Natural killer cell treated with Interleukin-12 subunit alpha and Interleukin-12 subunit beta and Interleukin-15 and Interleukin-18, amount 100 ng/mL, for 72 hours (primary cell): ENCODE results near the gene SLC6A3. TPM values are rescaled to one million over a fixed set of nuclear protein-coding genes. Genes with fewer than 3 reads are reported as not detected.
A peak's percentile ranks its signal among the peaks of the same experiment; 100 is the strongest.

Source experiments
- ATAC-seq, 2 donors: fragments of 150-1000 bp; cut with Tn5 transposase in 1 of 2; sonication (Bioruptor Pico), chemical (Tn5 transposase) in 1 of 2; 2 replicates each; pipeline ENCODE4 v1.10.0; 2021
- DNase-seq: peaks from one replicate; pipeline ENCODE4 v3.0.0; 2022; ENCODE audit warnings: low spot score
- H3K27ac Mint-ChIP-seq, 2 donors: 1 replicate in 1 of 2; 2 replicates in 1 of 2; pipeline ENCODE4 v1.8.0; 2022; ENCODE audit warnings: mixed read lengths in 2 of 2, mild to moderate bottlenecking in 1 of 2, moderate library complexity in 1 of 2
- H3K27me3 Mint-ChIP-seq, 2 donors: 1 replicate in 1 of 2; 2 replicates in 1 of 2; pipeline ENCODE4 v1.8.0; 2022; ENCODE audit warnings: mixed read lengths in 2 of 2
- H3K36me3 Mint-ChIP-seq: one replicate; pipeline ENCODE4 v1.8.0; 2022; ENCODE audit warnings: mixed read lengths
- H3K4me1 Mint-ChIP-seq, 2 donors: 1 replicate in 1 of 2; 2 replicates in 1 of 2; pipeline ENCODE4 v1.8.0; 2022; ENCODE audit warnings: low read depth in 2 of 2, mixed read lengths in 2 of 2, mild to moderate bottlenecking in 1 of 2
- H3K4me3 Mint-ChIP-seq: one replicate; pipeline ENCODE4 v1.8.0; 2022; ENCODE audit warnings: mixed read lengths
- H3K9me3 Mint-ChIP-seq: 2 replicates; pipeline ENCODE4 v1.8.0; 2022; ENCODE audit warnings: mixed read lengths
- total RNA-seq, 2 donors: library from RNA; stranded (reverse); gene quantifications; one replicate each; pipeline ENCODE4 v1.2.3, GENCODE V29; 2022

SLC6A3 gene
- total RNA-seq, 2 donors from 2014 or later = not detected

DNA sequence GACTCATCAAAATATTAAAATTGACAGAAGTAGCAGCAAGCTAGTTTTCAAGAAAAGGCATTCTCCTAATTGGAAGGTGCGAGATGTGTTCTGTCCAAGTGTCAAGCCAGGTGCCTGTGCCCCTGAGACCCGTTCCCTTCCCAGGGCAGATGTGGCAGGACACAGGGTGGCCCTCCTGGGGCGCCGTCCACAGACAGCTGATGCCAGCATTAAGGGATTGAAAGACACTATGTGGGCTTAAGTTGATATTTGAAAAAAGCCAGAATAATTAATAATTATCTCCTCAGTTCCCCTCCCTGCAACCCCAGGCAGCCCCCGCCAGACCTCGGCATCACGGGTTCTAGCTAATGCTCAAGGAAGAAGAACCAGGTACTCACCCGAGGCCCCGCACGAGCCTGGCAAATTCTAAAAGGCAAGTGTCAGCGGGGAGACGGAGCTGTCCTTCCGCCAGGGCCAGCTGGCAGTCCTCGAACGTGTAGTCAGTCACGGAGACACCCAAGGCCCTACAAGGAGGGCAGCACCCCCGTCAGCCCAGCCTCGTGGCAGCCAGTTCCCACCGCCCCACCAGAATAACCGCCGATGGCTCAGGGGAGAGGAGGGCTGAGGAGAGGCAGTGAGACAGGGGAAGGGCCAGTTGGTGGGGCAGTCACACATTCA lies 29.1 kb upstream of the SLC6A3 start:
- Mint-ChIP-seq H3K36me3 (peaks cover 6% of the 10 kb centered on the region), H3K4me1 (peaks cover 0 to 12% of the 10 kb centered on the region in 2 donors), H3K27me3 (no peaks in the 10 kb centered on the region), H3K4me3 (no peak overlapping the region), H3K9me3 (no peaks in the 10 kb centered on the region), H3K27ac (peak overlapping the region; percentile 33 to 35)
- no peak for DNase-seq
- no peak for ATAC-seq

DNA sequence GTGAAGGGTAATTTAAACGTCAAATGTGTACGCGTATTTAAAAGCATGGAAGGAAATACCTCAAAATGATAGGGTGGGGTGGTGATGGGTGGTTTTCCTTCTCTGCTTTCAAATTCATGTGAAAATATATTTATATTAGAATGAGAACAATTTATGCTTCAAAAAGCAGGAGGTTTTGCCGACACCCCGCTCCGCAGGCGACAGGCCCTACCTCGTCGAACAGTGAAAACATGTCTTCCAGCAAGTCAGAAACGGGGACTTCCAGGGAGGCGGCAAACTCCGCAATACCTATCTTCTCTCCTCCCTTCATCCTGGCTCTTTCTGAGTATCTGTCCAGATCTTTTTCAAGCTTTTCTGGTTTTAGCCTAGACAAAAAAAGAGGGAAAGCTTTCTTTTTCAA lies 28.5 kb upstream of the SLC6A3 start:
- no peaks in the 10 kb centered on the region for H3K9me3 Mint-ChIP-seq
- DNase-seq = no peak
- ATAC-seq = no peak
- no peak overlapping the region for H3K4me3 Mint-ChIP-seq
- peaks cover 6% of the 10 kb centered on the region for H3K36me3 Mint-ChIP-seq
- no peaks in the 10 kb centered on the region for H3K27me3 Mint-ChIP-seq
- H3K27ac Mint-ChIP-seq = peak overlapping the region; percentile 33 to 35
- H3K4me1 Mint-ChIP-seq = peaks cover 0 to 9% of the 10 kb centered on the region in 2 donors

DNA sequence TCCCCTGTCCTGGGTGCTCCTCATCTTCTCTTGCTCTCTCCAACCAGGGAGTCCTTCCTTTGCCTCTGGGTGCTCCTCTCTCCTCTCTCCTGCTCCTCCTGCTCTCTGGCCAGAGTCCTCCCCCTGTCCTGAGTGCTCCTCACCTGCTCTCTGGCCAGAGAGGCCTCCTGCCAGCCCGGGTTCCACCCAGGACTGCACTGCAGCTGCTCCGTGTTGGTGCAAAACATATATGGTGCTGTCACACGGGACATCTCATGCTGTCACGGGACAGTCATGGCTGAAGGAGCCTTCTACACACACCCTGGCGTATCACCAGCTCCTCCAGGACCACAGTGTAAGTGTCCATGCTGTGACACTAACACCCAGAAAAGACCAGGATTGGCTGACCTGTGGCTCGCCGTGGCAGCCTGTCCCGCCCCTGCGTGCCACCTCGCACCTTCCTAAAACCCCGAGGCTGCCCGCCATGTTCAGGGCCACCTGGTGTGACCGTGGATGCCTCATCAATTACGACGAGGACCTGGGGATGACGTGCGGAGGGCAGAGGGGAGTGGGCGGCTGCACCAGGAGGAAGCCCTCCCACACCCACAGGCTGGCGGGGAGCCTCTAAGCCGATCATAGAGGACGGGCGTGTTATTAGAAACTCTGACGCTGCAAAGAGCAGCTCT lies 27.9 kb upstream of the SLC6A3 start:
- peak overlapping the region; percentile 35 to 76 for H3K27ac Mint-ChIP-seq
- H3K4me3 Mint-ChIP-seq = no peak overlapping the region
- peaks cover 0 to 13% of the 10 kb centered on the region in 2 donors for H3K4me1 Mint-ChIP-seq
- ATAC-seq (no peak), DNase-seq (no peak)
- H3K27me3 Mint-ChIP-seq = no peaks in the 10 kb centered on the region
- no peaks in the 10 kb centered on the region for H3K9me3 Mint-ChIP-seq
- peaks cover 6% of the 10 kb centered on the region for H3K36me3 Mint-ChIP-seq

DNA sequence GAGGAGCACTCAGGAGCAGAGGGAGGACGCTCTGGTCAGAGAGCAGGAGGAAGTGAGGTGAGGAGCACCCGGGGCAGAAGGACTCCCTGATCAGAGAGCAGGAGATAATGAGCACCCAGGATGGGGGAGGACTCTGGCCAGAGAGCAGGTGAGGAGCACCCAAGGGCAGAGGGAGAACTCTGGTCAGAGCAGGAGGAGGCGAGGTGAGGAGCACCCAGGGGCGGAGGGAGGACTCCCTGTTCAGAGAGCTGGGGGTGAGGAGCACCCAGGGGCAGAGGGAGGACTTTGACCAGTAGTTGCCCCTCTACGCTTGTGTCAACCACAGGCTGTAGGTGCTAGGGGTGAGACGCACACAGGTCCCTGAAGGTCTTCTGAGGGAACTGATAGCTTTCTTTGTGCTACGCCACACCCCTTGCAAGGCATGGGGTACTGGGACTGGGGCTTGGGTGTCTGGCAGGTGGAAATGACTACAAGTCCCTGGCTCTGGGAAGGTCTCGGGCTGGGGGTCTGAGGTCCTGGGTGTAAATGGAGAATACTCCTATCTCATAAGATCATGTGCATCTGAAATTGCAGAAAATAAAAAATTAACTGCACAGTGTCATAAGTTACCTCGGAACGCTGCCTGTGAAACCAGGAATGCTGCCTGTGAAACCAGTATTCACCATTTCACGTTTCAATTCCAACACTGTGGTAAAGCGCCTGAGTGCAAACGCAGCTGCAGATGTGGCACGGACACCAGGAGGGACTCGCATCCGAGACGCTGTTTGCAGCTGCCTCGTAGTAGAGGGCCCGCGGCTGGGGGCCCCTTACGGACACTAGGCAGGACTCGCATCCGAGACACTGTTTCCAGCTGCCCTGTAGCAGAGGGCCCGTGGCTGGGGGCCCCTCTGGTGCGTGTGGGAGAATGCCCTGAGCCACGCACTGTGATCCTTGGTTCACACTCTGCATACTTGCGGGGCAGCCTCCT lies 27.0 kb upstream of the SLC6A3 start:
- Mint-ChIP-seq H3K4me3 (no peak overlapping the region), H3K4me1 (peaks cover 0 to 16% of the 10 kb centered on the region in 2 donors), H3K9me3 (no peaks in the 10 kb centered on the region), H3K27me3 (no peaks in the 10 kb centered on the region), H3K27ac (peak overlapping the region; percentile 71 to 76), H3K36me3 (peaks cover 6% of the 10 kb centered on the region)
- no peak for ATAC-seq
- no peak for DNase-seq

DNA sequence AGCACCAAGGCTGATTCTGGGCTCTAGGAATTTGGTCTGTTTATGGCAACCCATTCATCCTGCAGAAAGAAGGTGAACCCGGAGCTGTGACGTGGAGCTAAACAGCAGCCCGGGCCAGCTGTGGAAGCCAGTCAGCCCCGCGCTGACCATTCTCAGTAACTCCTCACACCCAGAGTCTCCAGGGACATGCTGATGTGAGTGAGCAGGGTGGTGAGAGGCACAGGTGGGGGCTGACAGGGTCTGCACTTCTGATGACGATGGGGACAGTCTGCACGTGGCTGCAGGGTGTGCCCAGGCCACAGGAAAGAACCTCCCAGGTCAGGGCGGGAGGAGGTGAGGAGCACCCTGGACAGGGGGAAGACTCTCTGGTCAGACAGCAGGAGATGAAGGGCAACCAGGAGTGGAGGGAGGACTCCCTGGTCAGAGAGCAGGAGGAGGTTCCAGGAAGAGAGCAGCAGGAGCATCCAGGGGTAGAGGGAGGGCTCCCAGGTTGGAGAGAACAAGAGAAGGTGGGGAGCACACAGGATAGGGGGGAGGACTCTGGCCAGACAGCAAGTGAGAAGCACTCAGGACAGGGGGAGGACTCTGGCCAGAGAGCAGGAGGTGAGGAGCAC lies 26.1 kb upstream of the SLC6A3 start:
- H3K9me3 Mint-ChIP-seq = no peaks in the 10 kb centered on the region
- H3K4me3 Mint-ChIP-seq = no peak overlapping the region
- H3K36me3 Mint-ChIP-seq = peaks cover 6% of the 10 kb centered on the region
- no peak for ATAC-seq
- DNase-seq = no peak
- peak overlapping the region; percentile 62 to 71 for H3K27ac Mint-ChIP-seq
- peaks cover 0 to 16% of the 10 kb centered on the region in 2 donors for H3K4me1 Mint-ChIP-seq
- no peaks in the 10 kb centered on the region for H3K27me3 Mint-ChIP-seq

DNA sequence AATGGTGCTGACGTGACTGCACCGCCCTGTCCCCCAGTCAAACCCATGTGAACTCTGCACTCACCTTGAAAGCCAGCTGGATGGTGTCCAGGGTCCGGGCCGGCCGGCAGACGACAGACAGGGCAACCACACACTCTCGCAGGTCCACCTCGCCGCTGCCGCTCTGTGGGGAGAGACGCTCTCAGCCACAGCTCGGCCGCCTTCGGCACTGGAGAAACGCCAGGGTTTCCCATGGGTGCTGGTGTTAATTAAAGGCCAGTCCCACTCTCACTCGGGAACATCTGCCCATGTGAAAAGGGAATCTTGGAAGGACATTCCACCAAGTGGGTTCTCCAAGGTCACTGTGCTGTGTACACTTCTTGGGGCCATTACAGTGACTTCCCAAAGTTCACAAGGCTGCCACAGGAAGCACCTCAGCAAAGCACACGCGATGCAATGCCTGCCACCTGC lies 25.5 kb upstream of the SLC6A3 start:
- Mint-ChIP-seq H3K36me3 (peaks cover 6% of the 10 kb centered on the region), H3K27ac (peak overlapping the region in 1 of 2 donors; percentile 71), H3K27me3 (no peaks in the 10 kb centered on the region), H3K9me3 (no peaks in the 10 kb centered on the region), H3K4me1 (peaks cover 0 to 16% of the 10 kb centered on the region in 2 donors), H3K4me3 (no peak overlapping the region)
- DNase-seq (no peak), ATAC-seq (no peak)

DNA sequence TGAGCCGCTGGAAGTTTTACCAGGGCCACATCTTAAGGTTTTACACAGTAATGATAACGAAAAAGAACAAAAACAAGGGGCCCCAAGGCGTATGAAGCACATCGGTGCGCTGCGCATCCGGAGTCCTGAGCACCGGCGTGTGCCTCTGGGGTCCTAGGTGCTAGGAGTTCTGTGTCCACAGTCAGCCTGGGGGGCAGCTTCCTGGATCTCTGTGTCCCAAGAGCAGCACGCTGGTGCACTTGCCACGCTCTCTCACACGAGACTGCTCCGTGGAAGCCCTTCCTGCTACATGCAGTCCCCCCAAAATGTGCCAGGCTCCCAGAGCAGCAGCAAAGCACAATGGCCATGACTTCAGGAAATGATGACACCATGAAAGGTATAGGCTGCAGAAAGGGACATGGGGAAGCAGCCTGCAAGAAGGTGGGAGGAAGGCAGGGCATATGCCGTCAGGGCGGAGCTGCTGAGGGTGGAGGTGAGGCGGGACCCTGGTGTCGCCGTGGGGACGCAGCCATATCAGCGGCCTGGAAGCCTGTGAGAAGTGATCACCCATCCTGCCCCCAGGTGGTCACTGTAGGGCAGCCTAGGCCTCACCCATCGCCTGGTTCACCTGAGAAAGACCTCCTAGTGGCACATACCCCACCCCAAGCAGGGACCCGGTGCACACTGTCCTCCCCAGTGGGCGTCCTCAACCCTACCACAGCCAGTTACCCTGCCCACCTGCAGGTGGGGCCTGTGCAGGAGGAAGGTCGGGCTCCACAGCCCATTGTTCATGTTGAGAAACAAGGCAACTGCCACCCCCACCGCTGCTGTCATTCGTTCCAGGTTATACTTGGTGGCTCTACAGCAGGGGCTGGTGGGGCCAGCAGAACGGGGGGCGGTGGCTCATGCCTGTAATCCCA lies 23.6 kb upstream of the SLC6A3 start:
- peaks cover 12 to 29% of the 10 kb centered on the region in 2 donors for H3K4me1 Mint-ChIP-seq
- DNase-seq (no peak), ATAC-seq (no peak)
- peak overlapping the region; percentile 43 to 54 for H3K27ac Mint-ChIP-seq
- H3K9me3 Mint-ChIP-seq = peaks cover 12% of the 10 kb centered on the region
- no peaks in the 10 kb centered on the region for H3K27me3 Mint-ChIP-seq
- peaks cover 22% of the 10 kb centered on the region for H3K36me3 Mint-ChIP-seq
- H3K4me3 Mint-ChIP-seq = no peak overlapping the region

DNA sequence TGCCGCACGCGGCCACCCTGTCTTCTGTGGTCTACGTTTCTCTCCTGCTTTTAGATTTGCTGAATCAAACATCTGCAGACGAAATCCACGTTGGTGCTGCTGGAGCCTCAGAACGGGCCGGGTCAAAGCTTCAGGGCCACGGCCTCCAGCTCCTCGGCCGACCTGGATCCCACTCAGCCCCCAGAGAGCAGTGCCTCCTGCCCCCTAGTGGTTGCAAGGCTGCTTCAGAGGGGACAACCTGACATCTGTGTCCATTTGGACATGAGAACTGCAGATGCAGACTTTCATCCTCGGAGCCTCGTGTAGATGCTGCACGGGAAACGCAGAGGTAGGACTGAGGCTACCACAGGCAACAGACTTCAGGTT lies 23.0 kb upstream of the SLC6A3 start:
- Mint-ChIP-seq H3K27ac (peak overlapping the region; percentile 43 to 54), H3K4me1 (peaks cover 12 to 29% of the 10 kb centered on the region in 2 donors), H3K4me3 (no peak overlapping the region), H3K27me3 (no peaks in the 10 kb centered on the region), H3K36me3 (peaks cover 22% of the 10 kb centered on the region), H3K9me3 (peaks cover 12% of the 10 kb centered on the region)
- no peak for ATAC-seq
- DNase-seq = no peak

DNA sequence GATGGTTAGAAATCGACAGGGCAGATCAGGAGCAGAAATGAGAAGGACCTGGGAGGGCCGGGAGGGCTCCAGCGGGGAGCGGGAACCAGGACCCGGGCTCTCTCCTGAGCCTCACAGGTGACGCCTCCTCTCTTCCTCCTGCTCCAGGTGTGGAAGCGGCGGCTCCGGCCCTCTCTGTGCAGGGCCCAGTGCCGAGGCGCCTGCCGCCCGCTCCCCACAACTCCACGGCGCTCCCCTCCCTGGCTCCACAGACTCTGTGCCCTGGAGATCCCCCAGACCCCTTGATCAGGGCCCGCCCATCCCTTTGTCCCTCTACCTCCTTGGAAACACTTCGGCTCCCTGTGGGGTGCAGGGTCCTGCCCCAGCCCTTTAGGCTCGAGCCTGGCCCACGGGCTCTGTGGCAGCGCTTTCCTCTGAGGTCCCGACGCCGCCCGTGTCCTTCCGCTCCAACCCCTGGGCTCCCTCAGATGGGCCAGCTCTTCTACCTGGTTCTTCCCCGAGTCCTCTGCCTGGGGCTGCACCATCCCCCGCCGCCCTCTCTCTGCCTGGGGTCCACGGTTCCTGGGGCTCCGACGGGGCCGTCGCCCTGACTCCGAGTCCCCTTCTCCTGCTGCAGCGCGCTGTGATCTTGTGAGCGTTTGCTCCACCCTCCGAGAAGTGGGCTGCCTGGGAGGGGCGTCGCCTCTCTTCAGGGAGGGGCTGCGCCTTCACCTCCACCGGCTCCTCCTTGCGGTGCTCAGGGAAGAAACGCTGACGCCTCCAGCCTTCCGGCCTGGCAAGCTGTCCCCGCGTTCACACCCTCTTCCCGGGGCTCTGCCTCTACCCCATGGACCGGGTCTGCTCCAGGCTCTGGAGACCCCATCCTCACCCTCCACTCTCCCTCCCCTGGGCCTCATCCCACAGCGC lies 22.4 kb upstream of the SLC6A3 start:
- no peaks in the 10 kb centered on the region for H3K27me3 Mint-ChIP-seq
- ATAC-seq (no peak), DNase-seq (no peak)
- H3K4me1 Mint-ChIP-seq = peaks cover 12 to 26% of the 10 kb centered on the region in 2 donors
- peaks cover 22% of the 10 kb centered on the region for H3K36me3 Mint-ChIP-seq
- H3K27ac Mint-ChIP-seq = peak overlapping the region in 1 of 2 donors; percentile 43
- H3K4me3 Mint-ChIP-seq = no peak overlapping the region
- H3K9me3 Mint-ChIP-seq = peaks cover 12% of the 10 kb centered on the region

DNA sequence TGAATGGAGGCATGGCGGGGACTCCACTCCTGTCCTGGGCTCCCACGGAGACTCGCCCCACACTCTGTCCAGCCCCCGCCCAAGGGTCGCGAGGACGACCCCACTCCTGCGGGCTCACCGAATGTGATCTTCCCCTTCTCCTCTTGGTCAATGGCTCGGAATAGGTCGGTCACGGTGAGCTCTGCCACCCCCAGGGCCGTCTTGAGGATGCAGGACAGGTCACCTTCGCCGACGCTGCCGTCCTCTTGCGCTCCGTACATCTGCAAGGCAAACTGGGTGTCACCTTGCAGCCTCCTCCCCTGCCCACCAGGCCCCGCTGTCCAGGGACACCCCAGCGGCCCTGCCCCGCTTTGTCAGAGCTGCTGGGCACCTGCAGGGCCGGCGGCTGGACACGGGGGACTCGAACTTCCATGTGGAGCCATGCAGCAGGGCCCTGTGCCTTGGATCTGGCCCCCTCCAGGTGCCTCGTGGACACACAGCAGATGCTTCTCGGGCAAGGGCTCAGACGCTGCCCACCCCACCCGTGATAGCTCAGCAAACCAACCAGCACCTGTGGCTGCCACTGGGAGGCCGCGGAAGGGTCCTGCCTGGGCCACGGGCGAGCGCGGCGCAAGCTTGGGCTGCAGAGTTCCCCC lies 21.5 kb upstream of the SLC6A3 start:
- DNase-seq = no peak
- Mint-ChIP-seq H3K4me1 (peaks cover 12 to 24% of the 10 kb centered on the region in 2 donors), H3K36me3 (peaks cover 22% of the 10 kb centered on the region), H3K27ac (no peak overlapping the region), H3K4me3 (no peak overlapping the region), H3K27me3 (no peaks in the 10 kb centered on the region), H3K9me3 (peaks cover 12% of the 10 kb centered on the region)
- no peak for ATAC-seq

DNA sequence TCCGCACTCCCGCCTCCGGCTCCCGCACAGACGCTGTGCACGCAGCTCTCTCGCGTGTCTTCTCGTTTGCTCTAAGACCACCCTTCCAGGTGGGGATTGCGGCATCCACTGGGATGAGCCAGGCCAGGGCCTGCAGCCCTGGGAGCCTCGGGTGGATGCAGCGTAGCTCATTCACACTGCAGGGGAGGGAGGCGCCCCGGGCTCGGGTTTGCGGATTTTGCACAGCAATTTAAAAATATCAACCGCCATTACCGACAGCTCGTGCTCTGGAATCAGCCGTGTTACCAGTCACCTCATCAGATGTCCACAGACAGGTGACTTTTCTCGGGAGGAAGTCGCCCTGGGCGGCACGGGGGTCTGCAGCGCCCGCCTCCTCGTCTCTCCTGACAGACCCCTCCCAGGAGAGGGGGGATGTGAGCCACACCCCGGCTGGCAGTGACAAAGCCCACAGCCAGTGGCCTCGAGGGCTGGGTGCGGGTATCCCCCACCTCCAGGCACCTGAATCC lies 20.8 kb upstream of the SLC6A3 start:
- Mint-ChIP-seq H3K9me3 (peaks cover 12% of the 10 kb centered on the region), H3K4me3 (no peak overlapping the region), H3K4me1 (peaks cover 12 to 20% of the 10 kb centered on the region in 2 donors), H3K36me3 (peaks cover 18% of the 10 kb centered on the region), H3K27me3 (no peaks in the 10 kb centered on the region), H3K27ac (no peak overlapping the region)
- no peak for ATAC-seq
- DNase-seq = no peak
